Ramos (cell line): ENCODE measurements around the gene CHST10.

Experiments
- in situ Hi-C: fragments of 300-500 bp; cut with MboI; formaldehyde crosslinking; loops from one replicate; pipeline ENCODE4 v1.14.3; 2022; ENCODE audit warnings: low sequenced_read_pairs; ENCODE audit not compliant: unreplicated experiment

The CHST10 gene

DNA sequence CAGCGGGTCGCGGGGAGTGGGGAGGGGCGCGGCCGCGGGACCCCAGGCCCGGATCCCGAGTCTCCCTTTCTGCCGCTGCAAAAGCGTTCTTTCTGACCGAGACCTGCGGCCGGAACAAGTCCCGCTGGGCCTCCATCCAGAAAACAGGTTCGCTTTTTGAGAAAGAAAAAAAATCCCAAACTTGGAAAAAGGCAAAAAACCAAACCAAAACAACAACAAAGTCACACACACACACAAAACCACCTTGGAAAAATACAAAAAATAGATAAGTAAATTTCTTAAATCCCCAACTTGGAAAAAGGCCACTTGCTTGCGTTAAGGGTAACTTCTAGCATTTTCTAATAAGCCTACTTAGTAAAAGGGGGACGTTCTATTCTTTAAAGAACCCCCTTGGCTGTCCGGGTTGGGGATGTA is 250 bp upstream of the CHST10 start:
- in situ Hi-C loops: no loop called here

DNA sequence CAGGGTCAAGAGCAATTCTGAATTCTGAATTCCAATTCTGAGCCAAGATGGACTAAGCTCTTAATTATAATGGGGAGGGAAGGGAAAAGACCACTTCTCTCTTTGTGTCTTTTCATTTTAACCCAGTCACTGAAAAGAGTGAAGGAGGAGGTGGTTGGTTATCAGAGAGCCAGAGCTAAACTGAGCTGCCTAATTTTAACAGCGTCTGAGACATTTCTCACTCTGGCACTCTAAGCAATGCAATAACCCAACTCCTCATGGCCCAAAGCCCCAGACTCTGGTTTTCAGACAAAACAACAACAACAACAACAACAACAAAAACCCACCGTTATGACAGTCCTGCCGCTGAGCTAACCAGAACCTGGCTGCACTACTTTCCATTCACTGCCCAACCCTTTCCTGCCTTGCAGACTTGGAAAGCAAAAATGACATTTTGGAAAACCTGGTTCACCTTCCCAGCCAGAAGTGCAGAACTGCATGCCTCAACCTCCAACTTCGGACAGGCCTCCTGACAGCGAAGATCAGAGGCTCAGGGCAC is 1.0 kb downstream of the CHST10 start:
- in situ Hi-C loops: no loop called here

DNA sequence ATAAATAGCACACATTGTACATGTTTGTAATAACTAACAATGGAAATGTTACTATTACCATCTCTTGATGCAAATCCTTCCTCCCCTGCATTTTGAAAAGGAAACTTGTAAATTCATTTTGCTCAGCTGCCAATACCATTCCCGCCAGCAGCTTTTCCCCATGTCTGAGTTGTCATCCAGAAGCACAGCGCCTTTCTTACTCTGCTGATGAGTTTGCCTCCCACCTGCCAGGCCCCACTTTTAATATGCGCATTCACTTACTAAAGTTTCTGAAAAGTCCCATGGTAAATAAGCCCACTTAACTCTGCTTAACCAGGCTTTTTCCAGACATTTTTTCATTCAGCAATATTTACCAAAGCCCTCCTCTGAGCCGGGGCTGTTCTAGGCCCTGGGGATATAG is 3.9 kb downstream of the CHST10 start:
- in situ Hi-C loops: no loop called here

DNA sequence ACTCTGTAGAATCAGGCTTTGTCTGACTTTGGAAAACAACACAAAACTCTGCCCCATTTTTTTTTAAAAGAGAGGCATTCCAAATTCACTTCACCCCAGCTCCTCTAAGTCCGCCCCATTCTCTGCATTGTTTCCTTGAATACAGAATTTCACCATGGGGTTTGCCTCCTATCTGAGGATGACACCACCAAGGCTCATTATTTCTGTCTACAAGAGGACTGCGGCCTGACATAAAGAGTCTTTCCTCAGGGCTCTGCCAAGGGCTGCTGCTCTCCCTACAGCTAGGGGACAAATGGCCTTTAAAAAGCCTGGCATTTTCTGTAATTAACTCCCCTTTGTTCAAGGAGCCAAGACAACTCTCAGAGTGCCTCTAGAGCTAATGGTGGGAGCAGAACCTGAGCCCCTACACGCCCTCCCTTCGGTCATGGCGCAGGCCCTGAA is 4.6 kb downstream of the CHST10 start:
- in situ Hi-C loops: no loop called here

DNA sequence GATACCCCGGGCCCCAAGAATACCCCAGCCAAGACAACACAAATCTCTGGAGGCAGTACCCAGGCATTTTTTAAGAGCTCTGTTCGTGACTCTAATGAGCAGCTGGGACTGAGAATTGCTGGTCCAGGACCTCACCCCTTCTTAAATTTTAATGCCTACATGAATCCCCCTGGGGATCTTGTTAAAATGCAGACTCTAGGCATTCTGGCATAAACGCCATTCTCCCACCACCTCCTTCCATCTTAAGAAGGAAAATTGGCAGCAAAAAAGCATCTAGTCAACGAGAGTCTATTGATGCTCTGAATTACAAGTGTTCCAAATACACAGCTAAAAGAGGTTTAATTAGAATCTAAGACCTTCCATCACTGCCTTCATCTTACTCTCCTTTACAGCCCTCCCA is 5.0 kb downstream of the CHST10 start:
- in situ Hi-C loops: no loop called here

DNA sequence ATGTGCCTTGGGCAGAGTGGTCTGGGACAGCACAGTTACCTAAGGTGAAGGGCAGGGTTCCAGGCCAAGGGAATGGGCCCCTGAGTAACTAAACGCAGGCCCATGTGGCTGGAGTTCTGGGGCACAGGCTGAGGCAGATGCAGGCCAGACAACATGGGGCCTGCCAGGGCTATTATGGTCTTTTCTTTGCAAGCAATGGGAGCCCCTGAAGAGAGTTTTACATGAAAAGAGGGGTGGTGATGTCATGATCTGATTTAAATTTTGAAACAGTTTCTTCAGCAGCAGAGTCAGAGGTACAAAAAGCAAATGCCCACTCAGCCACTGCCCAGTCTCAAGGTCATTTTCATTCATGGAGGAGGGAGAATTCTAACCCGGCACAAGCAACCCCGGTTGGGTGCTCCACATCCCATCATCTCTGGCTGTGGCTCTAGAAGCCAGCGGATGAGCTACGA is 5.6 kb downstream of the CHST10 start:
- in situ Hi-C loops: no loop called here

DNA sequence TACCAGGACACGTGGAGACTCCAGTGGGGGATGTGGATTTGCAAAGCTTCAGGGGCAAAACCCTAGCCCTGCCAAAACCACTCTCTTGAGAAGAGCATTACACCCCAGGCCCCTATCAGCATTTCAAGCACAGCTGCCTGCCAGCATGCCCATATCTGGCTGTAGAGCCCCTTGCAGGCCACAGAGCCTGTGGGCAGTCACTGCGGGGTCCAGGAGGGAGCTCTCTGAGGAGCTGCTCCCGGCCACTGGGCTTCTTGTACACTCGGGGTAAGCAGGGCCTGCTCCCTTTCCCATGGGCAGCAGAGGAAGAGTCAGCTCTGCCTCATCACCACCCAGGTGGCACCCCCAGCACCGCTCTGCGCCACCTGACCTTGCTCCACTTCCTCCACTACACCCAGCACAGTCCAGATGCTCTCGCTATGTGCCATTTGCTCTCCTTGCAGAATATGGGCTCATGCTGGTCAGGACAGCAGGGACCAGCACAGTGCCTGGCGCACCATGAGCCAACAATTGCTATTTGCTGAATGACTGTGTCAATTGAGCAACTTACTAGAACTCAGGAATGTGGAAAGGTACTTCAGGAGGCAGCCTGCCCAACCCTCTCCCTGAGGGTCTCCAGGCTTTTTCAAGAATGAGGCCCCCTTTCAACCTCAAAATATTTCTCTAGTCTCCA is 7.4 kb downstream of the CHST10 start:
- in situ Hi-C loops: no loop called here

DNA sequence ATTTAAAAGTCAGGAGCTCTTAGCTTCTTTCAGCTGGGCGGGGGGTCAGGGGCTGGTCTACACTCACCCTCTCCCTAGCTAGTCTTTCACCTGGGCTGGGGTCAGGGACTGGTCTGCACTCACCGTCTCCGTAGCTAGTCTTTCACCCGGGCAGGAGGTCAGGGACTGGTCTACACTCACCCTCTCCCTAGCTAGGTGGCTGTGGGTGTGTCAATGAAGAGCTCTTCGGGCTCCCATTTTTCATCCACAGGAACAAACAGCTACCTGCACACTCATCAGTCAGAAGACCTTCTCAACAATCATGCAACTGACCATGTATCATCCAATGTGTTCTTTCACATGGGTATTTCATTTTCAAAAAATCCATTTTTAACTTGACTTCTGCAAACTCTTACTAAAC is 8.0 kb downstream of the CHST10 start:
- in situ Hi-C loops: no loop called here

DNA sequence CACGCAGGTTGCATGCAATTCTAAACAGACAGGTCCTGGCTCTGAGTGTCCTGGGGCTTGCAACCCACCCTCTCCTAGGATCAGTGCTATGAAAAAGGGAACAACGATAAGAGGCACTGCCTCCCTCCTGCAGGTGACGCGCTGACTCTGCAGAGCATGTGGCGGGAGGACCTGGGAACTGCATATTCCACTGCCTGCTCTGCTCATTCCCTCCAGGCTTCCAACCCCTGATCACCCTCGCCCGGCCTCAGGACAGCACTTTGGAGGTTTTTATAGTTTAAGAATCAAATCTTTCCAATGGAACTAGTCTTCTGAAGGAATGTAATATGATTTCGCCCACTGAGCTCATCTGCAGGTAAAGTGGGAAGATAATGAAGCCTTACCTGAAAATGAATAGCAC is 8.5 kb downstream of the CHST10 start:
- in situ Hi-C loops: no loop called here

DNA sequence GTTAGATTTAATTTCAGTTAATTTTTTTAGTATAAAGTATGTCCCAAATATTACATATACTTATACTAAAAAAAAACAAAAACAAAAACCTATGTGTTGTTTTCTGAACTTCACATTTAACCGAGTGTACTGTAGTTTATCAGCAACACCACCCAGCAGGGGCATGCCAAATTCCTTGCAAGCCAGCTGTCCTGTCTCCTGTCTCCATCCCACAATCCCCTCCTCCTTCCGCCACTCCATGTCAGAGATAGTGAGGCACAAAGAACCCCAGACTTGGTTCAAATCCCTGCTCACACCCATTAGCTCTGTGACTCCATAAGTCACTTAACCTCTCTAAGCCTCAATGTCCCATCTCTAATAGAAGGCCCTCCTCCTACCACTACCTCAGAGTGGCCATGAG is 9.4 kb downstream of the CHST10 start:
- in situ Hi-C loops: no loop called here

DNA sequence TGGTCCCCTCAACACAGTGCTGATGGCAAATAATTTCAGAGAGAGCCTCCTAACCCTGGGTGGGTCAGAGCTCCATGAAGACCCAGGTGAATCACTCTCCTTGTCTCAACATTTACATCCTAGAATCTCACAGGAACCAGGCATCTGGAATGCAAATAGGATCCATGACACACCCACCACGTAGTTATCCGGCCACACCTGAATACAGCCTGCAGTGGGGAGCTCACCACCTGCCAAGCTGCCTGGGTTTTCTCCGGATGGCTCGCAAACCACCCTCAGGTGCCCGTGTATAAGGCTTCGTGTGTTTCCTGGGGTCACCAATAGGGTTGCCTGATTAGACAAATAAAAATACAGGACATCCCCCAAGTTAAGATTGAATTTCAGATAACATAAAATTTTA is 9.9 kb downstream of the CHST10 start:
- in situ Hi-C loops: no loop called here

DNA sequence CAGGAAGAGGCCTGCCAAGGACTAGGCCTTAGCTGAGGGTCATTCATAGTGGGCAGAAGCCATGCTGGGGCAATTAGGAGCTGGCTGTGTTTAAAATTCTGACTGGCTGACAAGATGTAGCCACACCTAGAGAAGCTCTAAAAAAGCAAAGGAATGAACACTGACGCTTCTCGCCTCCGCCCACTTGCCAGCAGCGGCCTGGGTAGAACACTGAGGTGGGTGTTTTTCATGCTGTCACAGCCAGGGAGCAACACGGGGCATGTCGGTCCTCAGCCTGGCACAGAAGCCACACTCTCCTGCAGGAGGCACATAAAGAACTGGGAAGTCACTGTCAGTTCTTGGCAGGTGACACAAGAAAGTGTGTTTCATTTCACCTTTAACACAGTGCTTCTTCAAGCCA is 10.4 kb downstream of the CHST10 start:
- in situ Hi-C loops: no loop called here

DNA sequence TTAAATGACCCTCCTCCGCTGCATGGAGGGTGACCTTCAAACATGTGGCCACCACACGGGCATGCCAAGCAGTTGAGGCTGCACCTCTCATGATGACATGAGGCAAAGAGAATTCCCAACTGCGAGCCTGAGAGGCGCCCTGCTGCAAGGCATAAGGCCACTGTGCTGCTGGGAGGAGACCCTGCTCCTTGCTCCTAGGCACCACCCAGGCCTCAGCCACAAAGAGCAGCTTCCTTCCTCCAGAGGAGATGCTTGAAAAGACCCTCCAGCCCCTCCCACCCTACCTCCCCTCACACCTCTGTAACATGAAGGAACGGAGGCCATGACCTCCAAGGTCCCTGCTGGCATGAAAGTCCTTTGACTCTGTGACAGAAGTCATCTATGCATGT is 11.4 kb downstream of the CHST10 start:
- in situ Hi-C loops: no loop called here

DNA sequence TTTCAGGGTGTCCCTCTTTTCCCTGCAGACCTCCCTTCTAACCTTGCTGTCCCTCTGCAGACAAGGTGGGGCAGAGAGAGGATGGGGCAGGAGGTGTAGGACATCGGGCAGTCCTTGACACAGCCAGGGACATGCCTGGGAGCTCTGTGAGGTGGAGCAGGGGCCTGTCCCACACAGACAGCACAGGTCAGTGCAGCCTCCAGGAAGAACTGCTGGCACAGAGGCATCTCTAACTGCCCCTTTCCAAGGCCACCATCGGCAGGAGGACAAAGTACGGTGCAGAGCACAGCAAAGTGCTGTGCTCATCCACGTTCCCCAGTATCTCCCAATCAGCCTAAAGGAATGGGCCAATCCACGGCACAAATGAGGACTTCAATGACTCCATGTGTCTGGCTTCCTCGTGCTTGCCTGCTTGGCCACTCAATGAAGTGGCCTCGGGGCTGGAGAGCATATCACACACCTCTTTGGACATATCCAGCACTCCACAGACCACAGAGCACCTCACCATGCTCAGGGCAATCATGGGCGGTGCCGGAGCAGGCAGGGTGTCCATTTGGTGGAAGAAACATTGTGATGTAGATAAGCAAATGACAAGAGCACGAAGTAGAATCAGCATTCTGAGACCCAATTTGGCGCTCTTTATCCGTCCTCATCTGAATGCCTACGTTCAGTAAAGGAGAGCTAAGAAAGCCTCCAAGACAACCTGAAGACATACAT is 11.9 kb downstream of the CHST10 start:
- in situ Hi-C loops: no loop called here

DNA sequence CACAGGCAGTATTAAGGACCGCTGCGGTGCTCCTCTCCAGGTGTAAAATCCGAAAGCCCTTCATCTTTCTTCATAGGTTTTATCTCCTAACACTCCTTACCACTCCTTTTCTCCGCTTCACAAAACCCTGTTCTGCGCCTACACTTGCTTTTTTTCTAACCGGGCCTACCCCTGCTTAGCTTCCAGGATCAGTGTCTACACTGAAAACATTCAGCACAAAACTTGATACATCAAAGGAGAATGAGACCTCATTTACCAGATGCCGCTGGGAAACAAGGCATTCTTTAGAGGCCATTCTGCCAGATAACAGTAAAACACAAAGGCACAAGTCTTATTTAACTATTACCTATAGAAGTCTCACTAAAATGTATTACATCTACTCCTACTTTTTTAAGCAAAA is 13.1 kb downstream of the CHST10 start:
- in situ Hi-C loops: no loop called here

DNA sequence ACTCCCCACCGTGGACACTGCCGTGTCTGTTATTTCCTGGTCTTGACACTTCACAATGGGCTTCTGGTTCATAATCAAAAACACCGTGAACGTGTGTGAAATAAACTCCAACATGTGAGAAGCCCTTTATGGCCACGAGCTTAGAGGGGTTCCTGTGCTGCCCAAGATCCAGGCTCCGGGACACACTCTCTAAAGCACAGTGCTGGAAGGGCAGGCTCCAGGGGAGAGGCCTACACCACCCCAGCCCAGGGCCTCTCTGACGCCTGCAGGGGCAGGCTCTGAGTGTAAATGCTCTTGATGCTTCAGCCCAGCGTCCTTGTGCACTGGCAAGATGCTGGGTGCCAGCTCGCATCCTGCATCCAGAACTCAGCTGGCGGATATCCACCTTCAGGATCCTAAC is 13.7 kb downstream of the CHST10 start:
- in situ Hi-C loops: no loop called here

DNA sequence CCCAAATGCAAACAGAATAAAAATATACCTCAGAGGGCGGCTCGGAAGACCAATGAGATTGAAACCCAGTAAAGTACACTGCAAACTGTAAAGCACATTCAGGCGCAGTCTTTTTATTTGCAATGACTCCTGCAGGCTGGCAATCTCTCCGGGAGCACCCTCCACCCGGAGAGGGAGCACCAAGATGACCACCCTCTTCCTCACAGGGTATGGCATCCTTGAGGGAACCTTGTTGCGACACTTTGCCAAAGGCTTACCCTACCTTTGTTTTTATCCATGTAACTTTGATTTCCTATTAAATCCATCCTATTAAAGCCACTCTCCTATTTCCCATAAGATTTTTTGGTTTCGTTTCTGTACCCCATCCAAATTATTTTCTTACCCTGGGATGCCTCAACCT is 16.2 kb downstream of the CHST10 start:
- in situ Hi-C loops: no loop called here

DNA sequence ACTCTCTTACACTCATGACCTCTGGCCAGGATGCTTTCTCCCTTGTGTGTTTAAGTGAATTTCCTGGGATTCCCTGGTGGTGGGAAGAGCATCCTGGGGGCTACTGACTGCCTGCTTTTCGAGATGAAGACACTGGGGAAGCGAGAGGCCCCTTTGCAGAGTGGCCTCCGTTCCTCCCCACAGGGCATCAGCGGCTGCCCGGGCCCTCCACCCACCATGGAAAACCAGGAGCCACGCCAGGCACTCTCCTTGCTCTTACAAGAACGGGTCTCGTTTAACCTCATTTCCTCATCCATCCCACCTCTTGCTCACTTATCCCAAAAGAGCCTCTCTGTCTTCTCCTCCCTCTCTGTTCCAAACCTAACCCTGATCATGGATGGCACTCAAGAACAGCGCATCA is 17.8 kb downstream of the CHST10 start:
- in situ Hi-C loops: loop anchor here (25.0 kb wide), 2 partner anchors 262 to 837 kb away; partner anchors contain the start of gene AFF3

DNA sequence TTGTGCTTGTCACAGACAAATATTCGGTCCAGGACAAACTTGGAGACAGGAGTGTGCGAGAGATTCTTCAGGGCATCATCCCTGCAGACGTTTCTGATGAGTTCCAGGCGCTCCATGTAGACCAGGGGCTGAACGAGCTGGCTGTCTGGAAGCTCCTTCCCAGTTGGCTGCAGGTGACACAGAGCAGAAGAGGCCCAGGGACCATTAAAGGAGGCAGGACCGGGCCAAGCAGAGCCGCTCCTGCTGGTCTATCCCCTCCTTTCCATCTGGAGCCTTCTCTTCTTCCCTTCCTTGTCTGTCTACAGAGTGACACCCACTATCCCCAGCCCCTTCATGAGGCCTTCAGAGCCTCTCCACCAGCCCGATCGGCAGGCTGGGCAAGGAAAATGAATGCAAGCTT is 19.5 kb downstream of the CHST10 start:
- in situ Hi-C loops: loop anchor here (25.0 kb wide), 2 partner anchors 261 to 836 kb away; partner anchors contain the start of gene AFF3

DNA sequence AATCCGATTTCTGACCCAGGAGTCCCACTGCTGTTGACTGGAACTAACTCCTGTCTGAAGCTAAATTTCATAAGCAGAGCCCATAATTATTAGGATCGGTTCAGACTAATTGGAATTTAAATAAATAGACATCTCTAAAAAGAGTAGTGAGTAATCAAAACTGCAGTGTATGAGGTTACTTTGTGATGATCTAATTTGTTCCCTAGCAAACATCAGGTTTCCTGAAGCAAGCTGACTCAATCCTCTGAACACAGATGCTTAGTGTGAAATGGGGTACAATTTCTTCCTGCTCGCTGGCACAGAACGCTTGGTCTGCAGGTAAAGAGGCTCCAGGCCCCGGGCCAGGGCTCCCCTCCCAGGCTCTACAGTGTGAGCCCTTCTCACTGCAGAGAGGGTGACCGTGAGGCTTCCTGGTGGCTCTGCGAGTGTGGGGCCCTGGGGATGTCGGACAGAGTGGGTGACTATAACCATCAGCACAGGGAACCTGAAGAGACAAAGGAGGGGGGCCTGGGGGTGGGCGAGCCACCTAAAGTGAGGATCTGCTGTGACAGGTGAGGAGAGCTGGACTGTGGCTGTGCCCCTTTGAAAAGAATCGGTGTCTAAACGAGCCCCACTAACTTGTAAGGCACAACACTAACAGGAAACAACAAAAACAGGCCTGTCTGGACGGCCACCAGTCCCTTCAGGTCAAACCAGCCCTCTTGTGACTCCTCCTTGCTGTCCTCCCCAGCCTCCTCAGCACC is 20.2 kb downstream of the CHST10 start:
- in situ Hi-C loops: loop anchor here (25.0 kb wide), 2 partner anchors 260 to 835 kb away; partner anchors contain the start of gene AFF3

DNA sequence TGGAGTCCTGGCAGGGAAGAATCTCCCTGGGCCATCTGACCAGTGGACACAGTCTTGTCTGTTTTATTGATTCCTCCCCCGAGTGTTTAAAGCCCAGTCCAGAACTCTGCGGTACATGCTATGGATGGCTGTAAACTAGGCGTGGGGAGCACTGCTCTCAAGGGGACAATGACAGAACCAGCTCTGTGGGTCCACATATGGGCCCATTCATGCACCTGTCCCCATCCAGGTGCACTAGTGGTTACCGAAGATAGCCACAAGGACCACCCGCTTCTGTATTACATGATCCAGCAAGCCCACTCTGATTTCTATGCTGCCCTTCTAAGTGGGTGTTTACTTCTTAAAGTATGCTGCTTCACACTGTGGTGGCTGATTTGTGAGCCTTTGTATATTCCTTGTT is 21.0 kb downstream of the CHST10 start:
- in situ Hi-C loops: loop anchor here (25.0 kb wide), 2 partner anchors 259 to 834 kb away; partner anchors contain the start of gene AFF3
